HCT116 (cell line): Measurements from ENCODE around the gene CBLB. TPM values are rescaled to one million over a fixed set of nuclear protein-coding genes. Genes with fewer than 3 reads are reported as not detected.

Source experiments
- ATAC-seq: fragments of 200-7000 bp; cut with Tn5 transposase; 2 replicates; pipeline ENCODE4 v1.9.1; 2020; ENCODE audit warnings: mild to moderate bottlenecking, moderate library complexity
- BruUV-seq: library from RNA; stranded (reverse); fragments of 400-500 nt; replicated peaks from 2 replicates; lab custom pipeline; 2021; lab: Mats Ljungman, UMichigan
- CTCF ChIA-PET: fragments of 300-600 bp; sonication (Branson Sonifier 250); formaldehyde crosslinking; loops from one replicate; lab custom pipeline; 2021; ENCODE audit warnings: antibody characterized with exemption; lab: Charles Lee
- POLR2A ChIA-PET: fragments of 300-600, 350-600 bp; sonication (Branson Sonifier 250); formaldehyde crosslinking; loops from one replicate; lab custom pipeline; 2021; ENCODE audit warnings: antibody characterized with exemption; lab: Charles Lee
- RAD21 ChIA-PET, 2 experiments: fragments of 300-600 bp; sonication (Branson Sonifier 250); formaldehyde crosslinking; loops; one replicate each; lab custom pipeline; 2023; ENCODE audit warnings: low total read pairs in 2 of 2; ENCODE audit not compliant: uncharacterized antibody in 2 of 2, unreplicated experiment in 2 of 2, low non-redundant PET in 1 of 2; lab: Charles Lee
- DNase-seq: peaks from one replicate; pipeline ENCODE4 v3.0.0-alpha.2; 2010; ENCODE audit warnings: low read depth, low spot score
- H2AFZ ChIP-seq: fragments of 200-600 bp; shearing (Covaris generic), sonication (generic); 2 replicates; pipeline ENCODE4 v1.6.1; 2017; ENCODE audit warnings: low read depth, mixed run types, mixed read lengths, antibody characterized with exemption, low read length; ENCODE audit not compliant: poor library complexity, severe bottlenecking
- H3K27ac ChIP-seq: 2 replicates; pipeline ENCODE4 v1.5.1; 2012; ENCODE audit warnings: low read depth, low read length
- H3K27me3 ChIP-seq: fragments of 200-600 bp; sonication (generic); 2 replicates; pipeline ENCODE4 v1.6.1; 2016; ENCODE audit warnings: mixed run types, low read length, mixed read lengths; ENCODE audit not compliant: insufficient read depth
- H3K36me3 ChIP-seq, 2 experiments: fragments of 200-500 bp in 1 of 2; fragments of 200-600 bp in 1 of 2; sonication (Bioruptor generic) in 1 of 2; sonication (generic) in 1 of 2; 2 replicates each; pipeline versions ENCODE4 v1.5.1 to v1.6.1; 2014 to 2016; ENCODE audit warnings: low read length in 2 of 2, inconsistent platforms in 1 of 2, mixed read lengths in 1 of 2, mixed run types in 1 of 2; ENCODE audit not compliant: insufficient read depth in 2 of 2, control insufficient read depth in 1 of 2
- H3K4me1 ChIP-seq, 2 experiments: fragments of 200-600 bp in 1 of 2; sonication (generic) in 1 of 2; 2 replicates each; pipeline versions ENCODE4 v1.5.1 to v1.6.1; 2012 to 2017; ENCODE audit warnings: low read length in 2 of 2, inconsistent platforms in 1 of 2, mild to moderate bottlenecking in 1 of 2, mixed read lengths in 1 of 2, mixed run types in 1 of 2, moderate library complexity in 1 of 2; ENCODE audit not compliant: insufficient read depth in 2 of 2, control insufficient read depth in 1 of 2
- H3K4me2 ChIP-seq: fragments of 200-600 bp; sonication (generic); 2 replicates; pipeline ENCODE4 v1.6.1; 2017; ENCODE audit warnings: mixed run types, low read length, mixed read lengths
- H3K4me3 ChIP-seq, 2 experiments: fragments of 200-600 bp in 1 of 2; sonication (generic) in 1 of 2; replicated peaks in 1 of 2; 2 replicates each; pipeline ENCODE4 v1.5.1; 2011 to 2016; ENCODE audit warnings: low read length in 2 of 2, control low read depth in 1 of 2, low read depth in 1 of 2, mild to moderate bottlenecking in 1 of 2, mixed read lengths in 1 of 2, mixed run types in 1 of 2
- H3K79me2 ChIP-seq: fragments of 200-600 bp; sonication (generic); 2 replicates; pipeline ENCODE4 v1.6.1; 2017; ENCODE audit warnings: mild to moderate bottlenecking, mixed run types, low read length, moderate library complexity, mixed read lengths; ENCODE audit not compliant: insufficient read depth
- H3K9ac ChIP-seq: fragments of 200-600 bp; sonication (generic); 2 replicates; pipeline ENCODE4 v1.6.1; 2016; ENCODE audit warnings: low read length, mixed read lengths
- H3K9me2 ChIP-seq: fragments of 200-600 bp; sonication (generic), shearing (Covaris generic); 2 replicates; pipeline ENCODE4 v1.6.1; 2017; ENCODE audit warnings: mixed run types, mild to moderate bottlenecking, moderate library complexity; ENCODE audit not compliant: insufficient read depth
- H3K9me3 ChIP-seq, 2 experiments: fragments of 200-500 bp in 1 of 2; fragments of 200-600 bp in 1 of 2; sonication (Bioruptor generic) in 1 of 2; sonication (generic) in 1 of 2; 2 replicates each; pipeline ENCODE4 v1.6.1; 2014 to 2017; ENCODE audit warnings: low read length in 2 of 2, mixed read lengths in 2 of 2, inconsistent platforms in 1 of 2, low read depth in 1 of 2, mild to moderate bottlenecking in 1 of 2, mixed run types in 1 of 2, moderate library complexity in 1 of 2; ENCODE audit not compliant: control insufficient read depth in 1 of 2, insufficient read depth in 1 of 2
- H4K20me1 ChIP-seq: fragments of 200-600 bp; sonication (generic), shearing (Covaris generic); 2 replicates; pipeline ENCODE4 v1.6.1; 2017; ENCODE audit warnings: mixed run types, mild to moderate bottlenecking, moderate library complexity; ENCODE audit not compliant: insufficient read depth
- ELF1 ChIP-seq: IDR thresholded peaks from 2 replicates; pipeline ENCODE4 v1.6.1; 2012; ENCODE audit warnings: low read depth, borderline replicate concordance
- JUND ChIP-seq: IDR thresholded peaks from 2 replicates; pipeline ENCODE4 v1.6.1; 2012
- POLR2A ChIP-seq: IDR thresholded peaks from 2 replicates; pipeline ENCODE4 v1.7.0; 2011; ENCODE audit warnings: borderline replicate concordance; ENCODE audit not compliant: insufficient read depth, insufficient read length; ENCODE audit errors: extremely low read depth
- REST ChIP-seq: IDR thresholded peaks from 2 replicates; pipeline ENCODE4 v1.6.1; 2012; ENCODE audit warnings: low read depth
- SRF ChIP-seq: IDR thresholded peaks from 2 replicates; pipeline ENCODE4 v1.6.1; 2012; ENCODE audit warnings: low read depth
- YY1 ChIP-seq: IDR thresholded peaks from 2 replicates; pipeline ENCODE4 v1.6.1; 2011; ENCODE audit warnings: low read length, low read depth, moderate library complexity, mild to moderate bottlenecking; ENCODE audit not compliant: insufficient replicate concordance; ENCODE audit errors: extremely low read depth
- ZNF274 ChIP-seq: fragments of 200-500 bp; sonication (Bioruptor generic); IDR thresholded peaks from 2 replicates; pipeline ENCODE4 v1.6.1; 2014; ENCODE audit warnings: mild to moderate bottlenecking, low read depth, low read length, inconsistent platforms
- intact Hi-C: fragments of 100-400 bp; cut with micrococcal nuclease; formaldehyde crosslinking; loops from 2 replicates; pipeline ENCODE4 v1.10.0; 2022
- total RNA-seq: library from RNA; stranded (reverse); gene quantifications from one replicate; pipeline ENCODE4 v1.2.1, GENCODE V29; 2021; ENCODE audit not compliant: unreplicated experiment
- TF ChIP-seq, protein P1 (sequence below): IDR thresholded peaks from 2 replicates; pipeline ENCODE4 v1.6.1; 2012

CBLB gene
- total RNA-seq, 1 experiment from 2014 or later, result 10.4 TPM

- no peaks in the 10 kb centered on the region for H3K4me1 ChIP-seq
- no peak for ATAC-seq
- intact Hi-C loops, result no loop called here
- ChIA-PET POLR2A (no interaction called here), CTCF (no interaction called here), RAD21 (no interaction called here)
- H3K27me3 ChIP-seq, result no peaks in the 10 kb centered on the region
- no peaks in the 10 kb centered on the region for H3K79me2 ChIP-seq
- H4K20me1 ChIP-seq, result no peaks in the 10 kb centered on the region; the same call in 1 of the 2 replicates
- no peaks in the 10 kb centered on the region for H3K9me3 ChIP-seq
- no peak overlapping the region for H3K27ac ChIP-seq
- TF ChIP-seq ZNF274 (no peak), YY1 (no peak), JUND (no peak), SRF (no peak), ELF1 (no peak)
- TF ChIP-seq, protein P1, sequence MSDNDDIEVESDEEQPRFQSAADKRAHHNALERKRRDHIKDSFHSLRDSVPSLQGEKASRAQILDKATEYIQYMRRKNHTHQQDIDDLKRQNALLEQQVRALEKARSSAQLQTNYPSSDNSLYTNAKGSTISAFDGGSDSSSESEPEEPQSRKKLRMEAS, result no peak
- no peak overlapping the region for H3K9ac ChIP-seq
- H3K4me3 ChIP-seq, result no peak overlapping the region
- H3K36me3 ChIP-seq, result no peaks in the 10 kb centered on the region
- no peaks in the 10 kb centered on the region for H3K9me2 ChIP-seq
- DNase-seq, result no peak
- H3K4me2 ChIP-seq, result no peak overlapping the region
- no TSS peak for BruUV-seq
- H2AFZ ChIP-seq, result no peak overlapping the region
Observed at GRCh38 chr3:105783631-105784030, 85.2 kb downstream of the CBLB start.

- BruUV-seq, result no TSS peak
- H3K79me2 ChIP-seq, result no peaks in the 10 kb centered on the region
- no peak overlapping the region for H3K27ac ChIP-seq
- no peaks in the 10 kb centered on the region for H3K4me1 ChIP-seq
- no peak overlapping the region for H3K9ac ChIP-seq
- DNase-seq (no peak), ATAC-seq (no peak)
- no peaks in the 10 kb centered on the region for H3K27me3 ChIP-seq
- intact Hi-C loops, result no loop called here
- H3K4me3 ChIP-seq, result no peak overlapping the region
- CTCF ChIA-PET, result no interaction called here
- H3K4me2 ChIP-seq, result no peak overlapping the region
- H3K9me3 ChIP-seq, result no peaks in the 10 kb centered on the region
- H3K36me3 ChIP-seq, result no peaks in the 10 kb centered on the region
- no peak overlapping the region for H2AFZ ChIP-seq
- RAD21 ChIA-PET, result no interaction called here
- H4K20me1 ChIP-seq, result no peaks in the 10 kb centered on the region; the same call in 1 of the 2 replicates
- TF ChIP-seq ELF1 (no peak), POLR2A (no peak), SRF (no peak), REST (no peak)
- no peaks in the 10 kb centered on the region for H3K9me2 ChIP-seq
- POLR2A ChIA-PET, result no interaction called here
Observed at GRCh38 chr3:105781871-105782270, 86.9 kb downstream of the CBLB start.
